PC-9 (cell line): ENCODE measurements around the gene NYAP2. TPM values are rescaled to one million over a fixed set of nuclear protein-coding genes. Genes with fewer than 3 reads are reported as not detected.

Source experiments
- BruUV-seq: library from RNA; stranded (reverse); fragments of 400-500 nt; replicated peaks from 2 replicates; lab custom pipeline; 2021; lab: Mats Ljungman, UMichigan
- CTCF ChIA-PET: fragments of 300-600 bp; sonication (Branson Sonifier 250); formaldehyde crosslinking; loops from one replicate; lab custom pipeline; 2022; ENCODE audit warnings: antibody characterized with exemption; lab: Charles Lee
- POLR2A ChIA-PET: fragments of 300-600 bp; sonication (Branson Sonifier 250); formaldehyde crosslinking; loops from one replicate; lab custom pipeline; 2022; ENCODE audit warnings: antibody characterized with exemption; ENCODE audit not compliant: unreplicated experiment; lab: Charles Lee
- DNase-seq, 2 experiments: peaks; one replicate each; pipeline versions ENCODE4 v3.0.0 to v3.0.0-alpha.2; 2015 to 2022; ENCODE audit warnings: mixed read lengths in 1 of 2
- H2AFZ ChIP-seq: fragments of 200-600 bp; sonication (generic); 2 replicates; pipeline ENCODE4 v1.8.1; 2017; ENCODE audit warnings: antibody characterized with exemption
- H3F3A ChIP-seq: fragments of 200-600 bp; sonication (generic); 2 replicates; pipeline ENCODE4 v1.8.1; 2017; ENCODE audit warnings: antibody characterized with exemption, mild to moderate bottlenecking, low read depth; ENCODE audit not compliant: insufficient read depth
- H3K27ac ChIP-seq: fragments of 200-600 bp; sonication (generic); 2 replicates; pipeline ENCODE4 v1.6.1; 2016; ENCODE audit warnings: mixed run types
- H3K27me3 ChIP-seq: fragments of 200-600 bp; sonication (generic); 2 replicates; pipeline ENCODE4 v1.6.1; 2016; ENCODE audit warnings: low read depth, mixed run types; ENCODE audit not compliant: insufficient read depth
- H3K36me3 ChIP-seq: fragments of 200-600 bp; sonication (generic); 2 replicates; pipeline ENCODE4 v1.6.1; 2016; ENCODE audit warnings: low read depth, mixed run types
- H3K4me1 ChIP-seq: fragments of 200-600 bp; sonication (generic); replicated peaks from 2 replicates; pipeline ENCODE4 v1.6.1; 2016; ENCODE audit warnings: mixed run types; ENCODE audit not compliant: insufficient read depth
- H3K4me2 ChIP-seq: fragments of 200-600 bp; sonication (generic); 2 replicates; pipeline ENCODE4 v1.6.1; 2017; ENCODE audit warnings: mixed run types
- H3K4me3 ChIP-seq: fragments of 200-600 bp; sonication (generic); 2 replicates; pipeline ENCODE4 v1.6.1; 2016; ENCODE audit warnings: mixed run types
- H3K79me2 ChIP-seq: fragments of 200-600 bp; sonication (generic); 2 replicates; pipeline ENCODE4 v1.6.1; 2017; ENCODE audit warnings: low read depth, mixed run types
- H3K9me2 ChIP-seq: fragments of 200-600 bp; sonication (generic); 2 replicates; pipeline ENCODE4 v1.8.1; 2017; ENCODE audit warnings: mild to moderate bottlenecking; ENCODE audit not compliant: insufficient read depth
- H3K9me3 ChIP-seq: fragments of 200-600 bp; sonication (generic); 2 replicates; pipeline ENCODE4 v1.8.1; 2016; ENCODE audit warnings: low read depth; ENCODE audit not compliant: insufficient read depth
- H4K20me1 ChIP-seq: fragments of 200-600 bp; sonication (generic); 2 replicates; pipeline ENCODE4 v1.8.1; 2017; ENCODE audit not compliant: insufficient read depth
- EZH2 ChIP-seq: fragments of 200-600 bp; sonication (generic); IDR thresholded peaks from 2 replicates; pipeline ENCODE4 v1.8.0; 2017; ENCODE audit warnings: antibody characterized with exemption, low read depth
- intact Hi-C: fragments of 100-400 bp; cut with micrococcal nuclease; formaldehyde crosslinking; loops from one replicate; pipeline ENCODE4 v1.10.0; 2022; ENCODE audit not compliant: unreplicated experiment
- total RNA-seq: library from RNA; stranded (reverse); gene quantifications from 2 replicates; pipeline ENCODE4 v1.2.3, GENCODE V29; 2021
- TF ChIP-seq, protein P1 (sequence below): fragments of 200-600 bp; sonication (generic); conservative IDR thresholded peaks from 2 replicates; pipeline ENCODE4 v1.6.1; 2017; ENCODE audit warnings: mixed run types, antibody characterized with exemption, mild to moderate bottlenecking, moderate library complexity

Gene NYAP2
- total RNA-seq, 1 experiment from 2014 or later = 0.65 TPM

- CTCF ChIA-PET = no interaction called here
- H3K4me2 ChIP-seq = no peak overlapping the region
- TF ChIP-seq, protein P1, sequence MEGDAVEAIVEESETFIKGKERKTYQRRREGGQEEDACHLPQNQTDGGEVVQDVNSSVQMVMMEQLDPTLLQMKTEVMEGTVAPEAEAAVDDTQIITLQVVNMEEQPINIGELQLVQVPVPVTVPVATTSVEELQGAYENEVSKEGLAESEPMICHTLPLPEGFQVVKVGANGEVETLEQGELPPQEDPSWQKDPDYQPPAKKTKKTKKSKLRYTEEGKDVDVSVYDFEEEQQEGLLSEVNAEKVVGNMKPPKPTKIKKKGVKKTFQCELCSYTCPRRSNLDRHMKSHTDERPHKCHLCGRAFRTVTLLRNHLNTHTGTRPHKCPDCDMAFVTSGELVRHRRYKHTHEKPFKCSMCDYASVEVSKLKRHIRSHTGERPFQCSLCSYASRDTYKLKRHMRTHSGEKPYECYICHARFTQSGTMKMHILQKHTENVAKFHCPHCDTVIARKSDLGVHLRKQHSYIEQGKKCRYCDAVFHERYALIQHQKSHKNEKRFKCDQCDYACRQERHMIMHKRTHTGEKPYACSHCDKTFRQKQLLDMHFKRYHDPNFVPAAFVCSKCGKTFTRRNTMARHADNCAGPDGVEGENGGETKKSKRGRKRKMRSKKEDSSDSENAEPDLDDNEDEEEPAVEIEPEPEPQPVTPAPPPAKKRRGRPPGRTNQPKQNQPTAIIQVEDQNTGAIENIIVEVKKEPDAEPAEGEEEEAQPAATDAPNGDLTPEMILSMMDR = no peak
- no peak for TF ChIP-seq EZH2
Measured at GRCh38 chr2:225581135-225581534, 181.6 kb downstream of the NYAP2 start.

GRCh38 chr2:225581906-225582305, 182.4 kb downstream of the NYAP2 start:
- no peaks in the 10 kb centered on the region for H3F3A ChIP-seq
- ChIA-PET CTCF (no interaction called here), POLR2A (no interaction called here)
- no peaks in the 10 kb centered on the region for H3K9me2 ChIP-seq
- H3K36me3 ChIP-seq = no peaks in the 10 kb centered on the region
- H3K4me1 ChIP-seq = no peaks in the 10 kb centered on the region
- H3K79me2 ChIP-seq = no peaks in the 10 kb centered on the region
- H4K20me1 ChIP-seq = no peaks in the 10 kb centered on the region
- no peaks in the 10 kb centered on the region for H3K27me3 ChIP-seq
- H2AFZ ChIP-seq = no peak overlapping the region
- H3K27ac ChIP-seq = no peak overlapping the region
- H3K4me2 ChIP-seq = no peak overlapping the region
- no TSS peak for BruUV-seq
- no peak for TF ChIP-seq EZH2
- TF ChIP-seq, protein P1 = no peak
- intact Hi-C loops = no loop called here
- H3K4me3 ChIP-seq = no peak overlapping the region
- no peak for DNase-seq
- H3K9me3 ChIP-seq = no peaks in the 10 kb centered on the region

More at GRCh38 chr2:225581135-225581534, 181.6 kb downstream of the NYAP2 start:
- Histone ChIP-seq H3K9me2 (no peaks in the 10 kb centered on the region), H3K27me3 (no peaks in the 10 kb centered on the region), H3K9me3 (no peaks in the 10 kb centered on the region), H3K4me1 (no peaks in the 10 kb centered on the region), H4K20me1 (no peaks in the 10 kb centered on the region), H3K79me2 (no peaks in the 10 kb centered on the region), H2AFZ (no peak overlapping the region), H3K27ac (no peak overlapping the region), H3K4me3 (no peak overlapping the region), H3F3A (no peaks in the 10 kb centered on the region), H3K36me3 (no peaks in the 10 kb centered on the region)
- intact Hi-C loops = no loop called here
- no peak for DNase-seq
- BruUV-seq = no TSS peak
- POLR2A ChIA-PET = no interaction called here

GRCh38 chr2:225582355-225583116, 183.0 kb downstream of the NYAP2 start:
- ChIA-PET POLR2A (no interaction called here), CTCF (no interaction called here)
- no peak for DNase-seq
- Histone ChIP-seq H4K20me1 (no peaks in the 10 kb centered on the region), H3K4me2 (no peak overlapping the region), H3K79me2 (no peaks in the 10 kb centered on the region), H3K9me3 (no peaks in the 10 kb centered on the region), H3K27me3 (no peaks in the 10 kb centered on the region), H3K4me3 (no peak overlapping the region), H3K36me3 (no peaks in the 10 kb centered on the region), H3K9me2 (no peaks in the 10 kb centered on the region), H2AFZ (no peak overlapping the region), H3K27ac (no peak overlapping the region), H3F3A (no peaks in the 10 kb centered on the region), H3K4me1 (no peaks in the 10 kb centered on the region)
- intact Hi-C loops = no loop called here
- BruUV-seq = no TSS peak
- no peak for TF ChIP-seq EZH2
- TF ChIP-seq, protein P1 = no peak
